ENCODE data around the gene ACTR2. TPM values are rescaled to one million over a fixed set of nuclear protein-coding genes. Genes with fewer than 3 reads are reported as not detected.
"Not testable (repeated sequence)": the region's sequence is repeated elsewhere in the genome, so short reads cannot be mapped to it uniquely, and the experiment has no call there.

The ACTR2 gene
- total and polyA plus RNA-seq, 2 experiments from 2014 or later: 75.6 to 89.4 TPM

DNA sequence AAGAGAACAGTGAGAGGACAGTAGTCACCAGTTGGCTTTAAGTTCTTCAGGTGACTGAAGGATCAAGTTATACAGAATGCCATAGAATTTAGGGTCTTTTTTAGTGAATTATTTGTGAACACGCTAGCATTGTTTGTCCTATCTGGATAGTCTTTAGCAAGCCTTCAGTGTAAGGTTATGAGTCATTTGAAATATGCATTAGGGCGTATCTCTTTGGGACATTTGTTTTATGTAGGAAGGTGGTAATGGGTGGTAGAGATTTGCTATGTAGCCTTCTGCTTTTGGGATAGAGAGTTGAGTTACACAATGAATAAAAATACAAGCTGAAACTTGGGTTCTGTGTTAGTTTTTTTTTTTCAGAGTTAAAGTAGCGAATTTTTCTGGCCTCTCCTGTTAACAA, 13.0 kb downstream of the ACTR2 start:
- no peaks in the 10 kb centered on the region for H3K9me2 ChIP-seq (replicated peaks; ENCODE audit: insufficient read depth)
- H3K36me3 ChIP-seq (replicated peaks; ENCODE audit: insufficient read depth, low read depth): no peaks in the 10 kb centered on the region
- DNase-seq (ENCODE audit: low spot score): no peak
- no peaks in the 10 kb centered on the region for H3K4me1 ChIP-seq (ENCODE audit: insufficient read depth)
- H3K79me2 ChIP-seq: peaks cover 86% of the 10 kb centered on the region
- TF ChIP-seq EZH2 (IDR thresholded peaks at IDR 0.05; ENCODE audit: borderline replicate concordance): no peak
- TF ChIP-seq EZH2phosphoT487 (IDR thresholded peaks at IDR 0.05; ENCODE audit: low read depth, severe bottlenecking, unreplicated experiment): no peak
- TF ChIP-seq, protein P1, sequence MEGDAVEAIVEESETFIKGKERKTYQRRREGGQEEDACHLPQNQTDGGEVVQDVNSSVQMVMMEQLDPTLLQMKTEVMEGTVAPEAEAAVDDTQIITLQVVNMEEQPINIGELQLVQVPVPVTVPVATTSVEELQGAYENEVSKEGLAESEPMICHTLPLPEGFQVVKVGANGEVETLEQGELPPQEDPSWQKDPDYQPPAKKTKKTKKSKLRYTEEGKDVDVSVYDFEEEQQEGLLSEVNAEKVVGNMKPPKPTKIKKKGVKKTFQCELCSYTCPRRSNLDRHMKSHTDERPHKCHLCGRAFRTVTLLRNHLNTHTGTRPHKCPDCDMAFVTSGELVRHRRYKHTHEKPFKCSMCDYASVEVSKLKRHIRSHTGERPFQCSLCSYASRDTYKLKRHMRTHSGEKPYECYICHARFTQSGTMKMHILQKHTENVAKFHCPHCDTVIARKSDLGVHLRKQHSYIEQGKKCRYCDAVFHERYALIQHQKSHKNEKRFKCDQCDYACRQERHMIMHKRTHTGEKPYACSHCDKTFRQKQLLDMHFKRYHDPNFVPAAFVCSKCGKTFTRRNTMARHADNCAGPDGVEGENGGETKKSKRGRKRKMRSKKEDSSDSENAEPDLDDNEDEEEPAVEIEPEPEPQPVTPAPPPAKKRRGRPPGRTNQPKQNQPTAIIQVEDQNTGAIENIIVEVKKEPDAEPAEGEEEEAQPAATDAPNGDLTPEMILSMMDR (IDR thresholded peaks at IDR 0.05; ENCODE audit: poor library complexity): no peak
- no peak overlapping the region for H3K4me3 ChIP-seq
- H4K20me1 ChIP-seq (ENCODE audit: insufficient read depth, poor library complexity, severe bottlenecking): peaks cover 26% of the 10 kb centered on the region
- no peak overlapping the region for H2AFZ ChIP-seq
- H3K27me3 ChIP-seq: no peaks in the 10 kb centered on the region
- H3K9me3 ChIP-seq (ENCODE audit: low read depth): no peaks in the 10 kb centered on the region
- H3K27ac ChIP-seq: no peak overlapping the region
- 90% methylated on average over 3 of the region's 3 CpGs for whole genome bisulfite sequencing (ENCODE audit: low lambda C conversion rate, missing lambda C conversion rate)
- no peak overlapping the region for H3K4me2 ChIP-seq

DNA sequence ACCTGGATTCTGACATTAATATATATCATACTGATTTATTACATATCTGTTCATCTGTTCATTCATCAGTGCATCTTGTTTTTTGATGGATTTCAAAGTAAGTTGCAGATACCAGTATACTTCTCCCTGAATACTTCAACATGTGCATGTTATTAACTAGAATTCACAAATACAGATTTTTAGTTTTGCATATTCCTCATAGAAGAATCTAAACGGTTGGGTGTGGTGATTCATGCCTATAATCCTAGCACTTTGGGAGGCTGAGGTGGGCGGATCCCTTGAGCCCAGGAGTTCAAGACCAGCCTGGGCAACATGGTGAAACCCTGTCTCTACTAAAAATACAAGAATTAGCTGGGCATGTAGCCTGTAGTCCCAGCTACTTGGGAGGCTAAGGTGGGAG, 16.8 kb downstream of the ACTR2 start:
- H3K27me3 ChIP-seq; H3K27ac ChIP-seq; DNase-seq (ENCODE audit: low spot score); H3K9me3 ChIP-seq (ENCODE audit: low read depth); H3K9me2 ChIP-seq (replicated peaks; ENCODE audit: insufficient read depth); H3K4me2 ChIP-seq; H3K4me1 ChIP-seq (ENCODE audit: insufficient read depth); H4K20me1 ChIP-seq (ENCODE audit: insufficient read depth, poor library complexity, severe bottlenecking); H2AFZ ChIP-seq; H3K4me3 ChIP-seq; H3K36me3 ChIP-seq (replicated peaks; ENCODE audit: insufficient read depth, low read depth): not testable (repeated sequence)
- H3K79me2 ChIP-seq: peaks cover 68% of the 10 kb centered on the region
- 88% methylated on average over 2 of the region's 2 CpGs for WGBS (ENCODE audit: low lambda C conversion rate, missing lambda C conversion rate)

DNA sequence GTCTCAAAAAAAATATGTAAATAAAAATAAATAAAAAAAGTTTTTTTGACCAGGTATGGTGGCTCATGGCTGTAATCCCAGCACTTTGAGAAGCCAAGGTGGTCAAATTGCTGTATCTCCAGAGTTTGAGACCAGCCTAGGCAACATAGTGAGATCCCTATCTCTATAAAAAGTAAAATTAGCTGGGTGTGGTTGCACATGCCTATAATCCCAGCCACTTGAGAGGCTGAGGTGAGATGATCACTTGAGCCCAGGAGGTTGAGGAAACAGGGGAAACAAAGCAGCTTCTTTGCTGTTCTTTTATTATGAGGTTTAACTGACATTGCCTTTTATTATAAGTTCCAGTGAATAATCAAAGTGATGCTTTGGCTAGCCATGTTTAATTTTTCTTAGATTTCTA, 25.0 kb downstream of the ACTR2 start:
- no peaks in the 10 kb centered on the region for H4K20me1 ChIP-seq (ENCODE audit: insufficient read depth, poor library complexity, severe bottlenecking)
- no peaks in the 10 kb centered on the region for H3K9me3 ChIP-seq (ENCODE audit: low read depth)
- no peaks in the 10 kb centered on the region for H3K4me1 ChIP-seq (ENCODE audit: insufficient read depth)
- H3K4me2 ChIP-seq: no peak overlapping the region
- no peak overlapping the region for H3K27ac ChIP-seq
- TF ChIP-seq, protein P1 (IDR thresholded peaks at IDR 0.05; ENCODE audit: poor library complexity): no peak
- no peak for TF ChIP-seq EZH2 (IDR thresholded peaks at IDR 0.05; ENCODE audit: borderline replicate concordance)
- no peak for TF ChIP-seq EZH2phosphoT487 (IDR thresholded peaks at IDR 0.05; ENCODE audit: low read depth, severe bottlenecking, unreplicated experiment)
- peaks cover 12% of the 10 kb centered on the region for H3K79me2 ChIP-seq
- H3K9me2 ChIP-seq (replicated peaks; ENCODE audit: insufficient read depth): no peaks in the 10 kb centered on the region
- H2AFZ ChIP-seq: no peak overlapping the region
- no peak for DNase-seq (ENCODE audit: low spot score)
- H3K36me3 ChIP-seq (replicated peaks; ENCODE audit: insufficient read depth, low read depth): no peaks in the 10 kb centered on the region
- no peaks in the 10 kb centered on the region for H3K27me3 ChIP-seq
- H3K4me3 ChIP-seq: no peak overlapping the region

DNA sequence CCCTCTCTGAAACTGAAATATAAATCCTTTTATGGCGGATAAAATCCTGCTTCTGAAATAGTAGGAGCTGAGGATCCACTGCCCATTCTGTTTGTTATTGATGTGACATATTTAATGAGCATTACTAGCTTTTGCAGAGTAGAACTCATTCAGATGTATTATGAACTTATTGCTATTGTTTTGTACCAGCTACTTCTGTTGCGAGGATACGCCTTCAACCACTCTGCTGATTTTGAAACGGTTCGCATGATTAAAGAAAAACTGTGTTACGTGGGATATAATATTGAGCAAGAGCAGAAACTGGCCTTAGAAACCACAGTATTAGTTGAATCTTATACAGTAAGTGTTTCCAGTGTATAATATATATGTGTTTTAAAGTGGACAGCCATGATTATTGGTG, 27.7 kb downstream of the ACTR2 start:
- H3K79me2 ChIP-seq: peaks cover 23% of the 10 kb centered on the region
- peaks cover 6% of the 10 kb centered on the region for H4K20me1 ChIP-seq (ENCODE audit: insufficient read depth, poor library complexity, severe bottlenecking)
- H3K4me3 ChIP-seq: no peak overlapping the region
- no peaks in the 10 kb centered on the region for H3K27me3 ChIP-seq
- H3K4me1 ChIP-seq (ENCODE audit: insufficient read depth): no peaks in the 10 kb centered on the region
- no peak for DNase-seq (ENCODE audit: low spot score)
- WGBS (ENCODE audit: low lambda C conversion rate, missing lambda C conversion rate): 96% methylated on average over 6 of the region's 6 CpGs
- no peak overlapping the region for H3K27ac ChIP-seq
- H3K9me3 ChIP-seq (ENCODE audit: low read depth): no peaks in the 10 kb centered on the region
- H3K4me2 ChIP-seq: no peak overlapping the region
- no peak overlapping the region for H2AFZ ChIP-seq
- H3K36me3 ChIP-seq (replicated peaks; ENCODE audit: insufficient read depth, low read depth): no peaks in the 10 kb centered on the region
- no peak for TF ChIP-seq EZH2 (IDR thresholded peaks at IDR 0.05; ENCODE audit: borderline replicate concordance)
- no peaks in the 10 kb centered on the region for H3K9me2 ChIP-seq (replicated peaks; ENCODE audit: insufficient read depth)

DNA sequence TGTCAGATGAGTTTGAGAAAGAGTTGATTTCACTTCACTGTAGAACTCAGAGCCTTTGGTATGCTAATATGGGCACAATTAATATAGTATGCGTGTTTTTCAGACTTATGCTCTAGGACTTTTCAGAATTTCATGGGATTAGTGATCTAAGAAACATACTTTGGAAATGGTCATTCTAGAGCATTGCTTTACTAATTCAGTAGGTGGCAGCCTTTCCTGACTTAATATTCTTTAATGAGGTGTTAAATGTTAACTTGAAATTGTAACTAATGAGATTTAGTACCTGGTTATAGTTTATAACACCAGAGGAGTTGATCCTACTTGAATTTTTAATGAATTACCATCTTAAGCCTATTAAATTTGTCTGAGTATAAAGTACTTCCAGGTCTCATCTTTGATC, 28.4 kb downstream of the ACTR2 start:
- H2AFZ ChIP-seq: no peak overlapping the region
- peaks cover 6% of the 10 kb centered on the region for H4K20me1 ChIP-seq (ENCODE audit: insufficient read depth, poor library complexity, severe bottlenecking)
- no peaks in the 10 kb centered on the region for H3K4me1 ChIP-seq (ENCODE audit: insufficient read depth)
- peaks cover 23% of the 10 kb centered on the region for H3K79me2 ChIP-seq
- H3K4me3 ChIP-seq: no peak overlapping the region
- 95% methylated on average over 1 of the region's 1 CpG for WGBS (ENCODE audit: low lambda C conversion rate, missing lambda C conversion rate)
- TF ChIP-seq, protein P1 (IDR thresholded peaks at IDR 0.05; ENCODE audit: poor library complexity): no peak
- no peak for TF ChIP-seq EZH2phosphoT487 (IDR thresholded peaks at IDR 0.05; ENCODE audit: low read depth, severe bottlenecking, unreplicated experiment)
- no peak for TF ChIP-seq EZH2 (IDR thresholded peaks at IDR 0.05; ENCODE audit: borderline replicate concordance)
- no peaks in the 10 kb centered on the region for H3K9me3 ChIP-seq (ENCODE audit: low read depth)
- H3K36me3 ChIP-seq (replicated peaks; ENCODE audit: insufficient read depth, low read depth): no peaks in the 10 kb centered on the region
- H3K27ac ChIP-seq: no peak overlapping the region
- H3K4me2 ChIP-seq: no peak overlapping the region
- H3K9me2 ChIP-seq (replicated peaks; ENCODE audit: insufficient read depth): no peaks in the 10 kb centered on the region
- H3K27me3 ChIP-seq: no peaks in the 10 kb centered on the region
- DNase-seq (ENCODE audit: low spot score): no peak

DNA sequence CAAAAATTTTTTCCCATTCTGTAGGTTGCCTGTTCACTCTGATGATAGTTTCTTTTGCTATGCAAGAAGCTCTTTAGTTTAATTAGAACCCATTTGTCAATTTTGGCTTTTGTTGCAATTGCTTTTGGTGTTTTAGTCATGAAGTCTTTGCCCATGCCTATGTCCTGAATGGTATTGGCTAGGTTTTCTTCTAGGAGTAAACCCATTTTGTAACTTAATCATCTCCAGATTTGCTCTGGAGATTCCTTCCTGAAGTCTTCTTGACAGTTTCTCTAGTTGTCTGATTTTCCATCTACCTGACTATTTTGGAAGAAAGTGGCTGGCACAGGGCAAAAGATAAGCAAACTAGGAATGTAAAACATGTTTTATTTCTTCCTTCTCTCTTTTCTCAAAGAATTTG, 30.2 kb downstream of the ACTR2 start:
- not testable (repeated sequence) for H3K36me3 ChIP-seq (replicated peaks; ENCODE audit: insufficient read depth, low read depth); H4K20me1 ChIP-seq (ENCODE audit: insufficient read depth, poor library complexity, severe bottlenecking); DNase-seq (ENCODE audit: low spot score); H3K9me2 ChIP-seq (replicated peaks; ENCODE audit: insufficient read depth); H3K4me1 ChIP-seq (ENCODE audit: insufficient read depth); H3K9me3 ChIP-seq (ENCODE audit: low read depth); H3K4me2 ChIP-seq; H2AFZ ChIP-seq; H3K27me3 ChIP-seq; H3K27ac ChIP-seq; H3K4me3 ChIP-seq
- peaks cover 26% of the 10 kb centered on the region for H3K79me2 ChIP-seq
